ENCODE results near the gene BICDL1. TPM values are rescaled to one million over a fixed set of nuclear protein-coding genes. Genes with fewer than 3 reads are reported as not detected.

Gene BICDL1
- total RNA-seq, 3 donors from 2014 or later, result 0.48 to 23.4 (median 5.6) TPM

DNA sequence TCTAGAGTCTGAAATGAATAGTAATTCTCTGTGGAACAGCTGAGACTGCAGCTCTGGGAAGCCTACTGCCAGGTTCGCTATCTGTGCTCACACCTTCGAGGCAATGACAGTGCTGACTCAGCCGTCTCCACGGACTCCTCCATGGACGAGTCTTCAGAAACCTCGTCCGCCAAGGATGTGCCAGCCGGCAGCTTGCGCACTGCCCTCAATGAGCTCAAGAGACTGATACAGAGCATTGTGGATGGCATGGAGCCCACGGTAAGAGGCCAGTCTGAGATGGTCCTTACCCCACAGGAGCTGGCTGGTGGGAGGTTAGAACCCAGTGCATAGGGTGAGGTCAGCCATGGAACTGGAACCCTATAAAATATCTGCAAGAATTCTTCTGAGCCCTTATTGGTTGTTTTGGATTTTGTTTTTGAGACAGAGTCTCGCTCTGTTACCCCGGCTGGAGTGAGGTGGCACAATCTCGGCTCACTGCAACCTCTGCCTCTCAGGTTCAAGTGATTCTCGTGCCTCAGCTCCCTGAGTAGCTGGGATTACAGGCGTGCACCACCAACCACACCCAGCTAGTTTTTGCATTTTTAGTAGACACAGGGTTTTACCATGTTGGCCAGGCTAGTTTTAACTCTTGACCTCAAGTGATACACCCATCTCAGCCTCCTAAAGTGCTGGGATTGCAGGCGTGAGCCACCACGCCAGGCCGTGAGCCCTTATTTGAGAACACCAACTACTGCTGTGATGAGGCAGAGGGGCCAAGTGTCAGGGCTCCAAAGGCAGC is 83.6 kb downstream of the BICDL1 start:
- no peaks in the 10 kb centered on the region for H3K4me1 ChIP-seq
- no peak for DNase-seq (ENCODE audit: low spot score in 2 of 2)
- intact Hi-C loops (cut with DNase I; ENCODE audit: low total_unique reads), result no loop called here
- no peak overlapping the region for H3K27ac ChIP-seq
- H3K27me3 ChIP-seq, result no peaks in the 10 kb centered on the region
- TF ChIP-seq POLR2A (IDR thresholded peaks at IDR 0.05) (no peak), POLR2AphosphoS5 (IDR thresholded peaks at IDR 0.05) (no peak)
- TF ChIP-seq, protein P1, sequence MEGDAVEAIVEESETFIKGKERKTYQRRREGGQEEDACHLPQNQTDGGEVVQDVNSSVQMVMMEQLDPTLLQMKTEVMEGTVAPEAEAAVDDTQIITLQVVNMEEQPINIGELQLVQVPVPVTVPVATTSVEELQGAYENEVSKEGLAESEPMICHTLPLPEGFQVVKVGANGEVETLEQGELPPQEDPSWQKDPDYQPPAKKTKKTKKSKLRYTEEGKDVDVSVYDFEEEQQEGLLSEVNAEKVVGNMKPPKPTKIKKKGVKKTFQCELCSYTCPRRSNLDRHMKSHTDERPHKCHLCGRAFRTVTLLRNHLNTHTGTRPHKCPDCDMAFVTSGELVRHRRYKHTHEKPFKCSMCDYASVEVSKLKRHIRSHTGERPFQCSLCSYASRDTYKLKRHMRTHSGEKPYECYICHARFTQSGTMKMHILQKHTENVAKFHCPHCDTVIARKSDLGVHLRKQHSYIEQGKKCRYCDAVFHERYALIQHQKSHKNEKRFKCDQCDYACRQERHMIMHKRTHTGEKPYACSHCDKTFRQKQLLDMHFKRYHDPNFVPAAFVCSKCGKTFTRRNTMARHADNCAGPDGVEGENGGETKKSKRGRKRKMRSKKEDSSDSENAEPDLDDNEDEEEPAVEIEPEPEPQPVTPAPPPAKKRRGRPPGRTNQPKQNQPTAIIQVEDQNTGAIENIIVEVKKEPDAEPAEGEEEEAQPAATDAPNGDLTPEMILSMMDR (IDR thresholded peaks at IDR 0.05), result no peak
- no peak overlapping the region for H3K4me3 ChIP-seq
- H3K36me3 ChIP-seq, result no peaks in the 10 kb centered on the region
- H3K9me3 ChIP-seq, result no peaks in the 10 kb centered on the region

DNA sequence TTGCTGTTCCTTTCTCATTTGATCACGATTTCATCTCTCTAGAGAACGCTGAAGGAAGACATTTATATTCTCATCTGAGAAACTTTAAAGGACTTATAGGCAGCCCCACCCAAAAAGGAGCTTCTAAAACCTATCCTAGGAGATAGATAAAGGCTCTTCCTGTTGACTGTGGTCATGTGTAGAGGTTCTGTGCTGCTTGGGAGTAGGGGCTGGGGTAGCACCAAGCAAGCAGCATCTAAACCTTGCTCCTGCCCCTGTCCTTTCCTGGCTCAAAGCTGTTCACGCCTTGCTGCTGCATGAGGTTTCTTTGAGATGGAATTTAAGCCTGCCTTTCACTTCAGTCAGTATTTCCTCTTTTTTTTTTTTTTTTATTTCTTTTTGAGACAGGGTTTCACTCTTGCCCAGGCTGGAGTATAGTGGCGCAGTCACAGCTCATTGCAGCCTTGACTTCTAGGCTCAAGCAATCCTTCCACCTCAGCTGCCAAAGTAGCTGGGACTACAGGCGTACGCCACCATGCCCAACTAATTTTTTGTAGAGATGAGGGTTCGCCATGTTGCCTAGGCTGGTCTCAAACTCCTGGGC is 86.1 kb downstream of the BICDL1 start:
- Histone ChIP-seq H3K36me3 (no peaks in the 10 kb centered on the region), H3K4me3 (no peak overlapping the region), H3K9me3 (no peaks in the 10 kb centered on the region), H3K4me1 (no peaks in the 10 kb centered on the region), H3K27ac (no peak overlapping the region), H3K27me3 (no peaks in the 10 kb centered on the region)
- no peak for DNase-seq (ENCODE audit: low spot score in 2 of 2)
- intact Hi-C loops (cut with DNase I; ENCODE audit: low total_unique reads), result no loop called here
- TF ChIP-seq POLR2AphosphoS5 (IDR thresholded peaks at IDR 0.05) (no peak), POLR2A (IDR thresholded peaks at IDR 0.05) (no peak)
- TF ChIP-seq, protein P1 (IDR thresholded peaks at IDR 0.05), result no peak

DNA sequence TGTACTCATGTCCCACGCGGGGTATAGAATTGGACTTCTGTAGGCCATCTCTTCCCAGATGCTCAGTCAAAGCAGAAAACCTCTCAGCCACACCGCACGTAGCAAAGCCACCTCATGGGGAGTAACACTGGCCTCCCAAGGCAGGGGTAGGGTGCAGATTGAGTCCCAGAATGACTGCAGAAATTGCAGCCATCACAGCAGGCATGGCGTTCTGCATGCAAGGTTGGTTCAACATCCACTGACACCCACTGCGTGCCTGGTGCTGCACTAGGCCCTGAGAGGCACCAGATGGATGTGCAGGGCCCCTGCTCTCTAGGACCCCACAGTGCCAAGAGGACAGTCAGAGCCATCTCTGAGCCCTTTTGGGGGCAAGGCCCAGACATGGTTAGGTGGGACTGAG is 87.6 kb downstream of the BICDL1 start:
- Histone ChIP-seq H3K4me1 (no peaks in the 10 kb centered on the region), H3K27me3 (no peaks in the 10 kb centered on the region), H3K9me3 (no peaks in the 10 kb centered on the region), H3K36me3 (no peaks in the 10 kb centered on the region), H3K27ac (no peak overlapping the region), H3K4me3 (no peak overlapping the region)
- no peak for TF ChIP-seq POLR2AphosphoS5 (IDR thresholded peaks at IDR 0.05)
- TF ChIP-seq, protein P1 (IDR thresholded peaks at IDR 0.05), result no peak
- TF ChIP-seq POLR2A (IDR thresholded peaks at IDR 0.05), result no peak
- no peak for DNase-seq (ENCODE audit: low spot score in 2 of 2)
- intact Hi-C loops (cut with DNase I; ENCODE audit: low total_unique reads), result no loop called here

DNA sequence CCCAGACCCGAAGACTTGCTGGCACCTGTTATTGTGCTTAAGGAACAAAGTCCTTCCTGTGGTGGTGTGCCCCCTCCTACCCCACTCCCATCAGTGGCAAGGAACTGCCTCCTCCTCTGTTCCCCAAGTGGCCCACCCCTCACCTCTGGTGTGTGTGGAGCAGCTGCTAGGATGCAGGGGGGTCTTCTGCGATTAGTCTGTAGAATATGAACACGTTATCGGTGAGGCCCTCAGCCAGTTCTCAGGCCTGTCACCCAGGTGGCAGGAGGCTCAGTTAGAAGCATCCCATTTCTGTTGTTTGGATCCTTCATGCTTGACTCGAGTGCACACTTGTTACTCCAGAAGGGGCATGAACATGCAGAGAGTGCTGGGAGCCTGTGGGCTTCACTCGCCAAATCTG is 88.2 kb downstream of the BICDL1 start:
- no peaks in the 10 kb centered on the region for H3K27me3 ChIP-seq
- H3K36me3 ChIP-seq, result no peaks in the 10 kb centered on the region

DNA sequence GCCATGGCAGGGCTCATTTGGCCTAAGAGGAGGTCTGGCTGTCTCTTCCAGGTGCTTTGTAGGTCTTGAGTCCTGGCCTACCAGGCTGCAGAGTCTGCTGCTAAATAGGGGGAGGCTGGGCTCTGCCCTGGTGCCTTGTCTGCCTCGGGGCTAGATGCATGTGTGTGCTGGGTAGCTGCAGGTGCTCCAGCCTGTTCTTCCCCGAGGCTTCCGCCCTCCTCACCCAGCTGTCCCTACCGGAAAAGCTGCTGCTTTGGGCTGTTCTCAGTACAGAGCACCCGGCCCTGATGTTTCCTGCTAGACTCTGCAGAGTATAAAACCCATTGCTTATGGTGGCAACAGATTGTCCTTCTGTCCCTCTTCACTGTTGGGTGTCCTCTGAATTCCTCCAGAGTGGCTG is 89.8 kb downstream of the BICDL1 start:
- Histone ChIP-seq H3K4me1 (no peaks in the 10 kb centered on the region), H3K27ac (no peak overlapping the region), H3K27me3 (no peaks in the 10 kb centered on the region), H3K36me3 (no peaks in the 10 kb centered on the region), H3K4me3 (no peak overlapping the region), H3K9me3 (no peaks in the 10 kb centered on the region)
- intact Hi-C loops (cut with DNase I; ENCODE audit: low total_unique reads), result no loop called here
- no peak for DNase-seq (ENCODE audit: low spot score in 2 of 2)
- TF ChIP-seq POLR2A (IDR thresholded peaks at IDR 0.05) (no peak), POLR2AphosphoS5 (IDR thresholded peaks at IDR 0.05) (no peak)
- TF ChIP-seq, protein P1 (IDR thresholded peaks at IDR 0.05), result no peak

More for the DNA sequence above, 88.2 kb downstream of the BICDL1 start:
- DNase-seq (ENCODE audit: low spot score in 2 of 2), result no peak
- Histone ChIP-seq H3K4me1 (no peaks in the 10 kb centered on the region), H3K4me3 (no peak overlapping the region), H3K9me3 (no peaks in the 10 kb centered on the region), H3K27ac (no peak overlapping the region)
- intact Hi-C loops (cut with DNase I; ENCODE audit: low total_unique reads), result no loop called here
- TF ChIP-seq POLR2A (IDR thresholded peaks at IDR 0.05) (no peak), POLR2AphosphoS5 (IDR thresholded peaks at IDR 0.05) (no peak)
- TF ChIP-seq, protein P1 (IDR thresholded peaks at IDR 0.05), result no peak

Measured in breast epithelium (tissue), 4 donors.